ENCODE results near the gene CCHCR1.

Gene CCHCR1

DNA sequence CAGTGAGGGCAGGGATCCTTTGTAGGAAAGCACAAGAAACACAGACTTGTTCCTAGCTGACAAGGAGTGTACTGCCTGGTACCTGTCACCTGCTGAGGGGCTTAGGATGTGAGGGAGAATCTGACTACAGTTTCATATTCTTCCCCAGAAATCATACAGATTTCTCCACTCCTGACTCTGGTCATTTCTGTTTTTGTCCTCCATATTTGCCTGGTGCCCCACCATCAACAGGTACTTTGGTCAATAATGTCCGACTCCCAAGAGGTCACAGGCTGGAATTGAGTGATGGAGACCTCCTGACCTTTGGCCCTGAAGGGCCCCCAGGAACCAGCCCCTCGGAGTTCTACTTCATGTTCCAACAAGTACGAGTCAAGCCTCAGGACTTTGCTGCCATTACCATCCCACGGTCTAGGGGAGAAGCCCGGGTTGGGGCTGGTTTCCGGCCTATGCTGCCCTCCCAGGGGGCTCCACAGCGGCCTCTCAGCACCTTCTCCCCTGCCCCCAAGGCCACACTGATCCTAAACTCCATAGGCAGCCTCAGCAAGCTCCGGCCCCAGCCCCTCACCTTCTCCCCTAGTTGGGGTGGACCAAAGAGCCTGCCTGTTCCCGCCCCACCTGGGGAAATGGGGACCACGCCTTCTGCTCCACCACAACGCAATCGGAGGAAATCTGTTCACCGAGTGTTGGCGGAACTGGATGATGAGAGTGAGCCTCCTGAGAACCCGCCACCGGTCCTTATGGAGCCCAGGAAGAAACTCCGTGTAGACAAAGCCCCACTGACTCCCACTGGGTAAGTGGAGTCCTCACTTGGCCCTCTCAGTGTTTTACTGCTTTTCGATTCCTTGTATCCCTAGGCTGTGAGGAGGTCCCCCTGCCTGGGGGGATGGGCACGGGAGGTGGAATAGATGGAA is 3.9 kb upstream of the CCHCR1 start:
- no peak for DNase-seq (ENCODE audit: low read depth)

DNA sequence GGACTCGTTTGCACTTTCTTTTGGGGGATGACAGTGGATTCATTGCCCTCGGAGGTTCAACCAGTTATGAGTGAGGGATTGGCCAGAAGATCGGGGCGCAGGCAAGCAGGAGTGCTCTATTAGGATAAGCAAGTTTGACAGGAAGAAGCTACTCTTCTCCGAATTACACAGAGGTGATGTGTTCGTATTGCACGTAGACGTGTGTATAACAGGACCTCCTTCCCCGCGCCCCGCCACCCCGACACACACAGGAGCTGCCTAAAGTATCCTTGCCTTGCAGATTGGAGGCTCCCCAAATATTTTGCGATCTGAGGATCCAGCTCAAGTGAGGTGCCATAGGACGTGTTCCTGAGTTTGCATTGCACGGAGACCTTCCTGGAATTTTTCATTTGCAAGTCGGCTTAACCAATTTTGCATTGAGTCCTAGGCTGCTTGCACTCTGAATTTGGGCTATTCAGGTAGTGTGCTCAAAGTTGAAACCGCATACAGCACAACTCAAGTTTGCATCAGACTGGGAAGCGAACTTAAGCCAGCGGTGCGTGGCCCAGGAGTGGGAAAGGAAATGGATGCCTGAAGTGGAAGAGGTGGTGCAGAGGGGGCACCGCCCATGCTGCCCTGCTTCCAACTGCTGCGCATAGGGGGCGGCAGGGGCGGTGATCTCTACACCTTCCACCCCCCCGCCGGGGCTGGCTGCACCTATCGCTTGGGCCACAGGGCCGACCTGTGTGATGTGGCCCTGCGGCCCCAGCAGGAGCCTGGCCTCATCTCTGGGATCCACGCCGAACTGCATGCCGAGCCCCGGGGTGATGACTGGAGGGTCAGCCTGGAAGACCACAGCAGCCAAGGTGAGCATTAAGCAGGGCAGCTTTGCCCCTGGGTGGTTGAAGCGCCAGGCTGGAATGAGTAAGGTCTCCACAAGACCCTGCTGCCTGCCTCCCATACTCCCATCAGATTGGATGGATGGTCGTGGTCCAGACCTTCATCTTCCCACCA is 1.6 kb upstream of the CCHCR1 start:
- peak; percentile 16 for DNase-seq (ENCODE audit: low read depth)

DNA sequence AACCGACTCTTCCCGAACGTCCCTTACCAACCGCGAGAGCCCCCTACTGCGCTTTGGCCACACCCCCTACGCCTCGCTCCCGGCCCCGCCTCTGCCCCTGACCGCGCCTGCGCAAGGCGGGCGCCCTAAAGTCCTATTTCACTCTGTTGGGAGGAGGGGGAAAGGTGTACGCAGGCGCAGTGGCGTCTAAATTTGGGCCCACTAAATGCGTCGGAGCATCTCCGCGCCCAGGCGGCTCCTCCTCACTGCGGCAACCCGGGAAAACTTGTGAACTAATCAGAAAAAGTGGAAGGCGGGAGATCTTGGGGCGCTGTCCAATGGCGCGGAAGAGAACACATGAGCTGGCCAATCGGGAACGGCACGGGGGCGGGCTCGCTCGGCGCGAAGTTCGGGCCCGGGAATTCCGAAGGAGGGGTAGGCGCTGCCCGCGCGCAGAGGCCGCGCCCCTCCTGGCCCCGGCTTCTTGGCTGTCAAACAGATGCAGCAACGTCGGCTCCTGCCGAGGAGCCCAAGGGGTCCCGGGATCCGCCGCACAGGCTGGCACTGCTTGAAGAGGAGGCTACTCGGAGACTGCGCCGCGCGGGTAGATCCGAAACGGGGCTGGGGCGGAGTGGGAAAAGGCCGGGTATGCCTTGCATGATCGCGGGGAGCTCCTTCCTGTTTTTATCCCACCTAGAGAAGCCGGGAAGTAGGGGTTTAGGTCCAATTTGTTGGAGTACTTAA is 699 bp upstream of the CCHCR1 start, which contains the start of gene TCF19:
Gene TCF19 (plus strand): TSS at position 450 of the 723 bp plus-strand sequence. CDS start 881 bp downstream, outside the sequence.
- peak; percentile 99 for DNase-seq (ENCODE audit: low read depth)

GRCh38 chr6:31156641-31157040 is 961 bp downstream of the CCHCR1 start:
- DNase-seq (ENCODE audit: low read depth), result no peak

GRCh38 chr6:31154436-31154835 is 3.2 kb downstream of the CCHCR1 start:
- DNase-seq (ENCODE audit: low read depth), result no peak

DNA sequence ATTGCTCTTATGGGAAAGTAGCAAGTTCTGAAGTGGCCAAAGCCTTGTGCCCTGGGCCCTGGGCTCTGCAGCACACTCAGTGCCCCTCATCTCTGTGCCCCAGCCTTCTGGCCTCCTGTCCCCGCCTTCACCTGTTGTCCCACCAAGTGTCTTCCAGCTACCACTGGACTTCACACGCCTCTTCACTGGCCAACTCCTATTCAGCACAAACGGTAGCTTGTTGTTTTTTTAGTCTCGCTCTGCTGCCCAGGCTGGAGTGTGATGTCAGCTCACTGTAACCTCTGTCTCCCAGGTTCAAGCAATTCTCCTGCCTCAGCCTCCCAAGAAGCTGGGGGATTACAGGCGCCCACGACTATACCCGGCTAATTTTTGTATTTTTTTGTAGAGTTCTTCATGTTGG is 4.8 kb downstream of the CCHCR1 start:
- no peak for DNase-seq (ENCODE audit: low read depth)

GRCh38 chr6:31149827-31150447 is 7.7 kb downstream of the CCHCR1 start:
- DNase-seq (ENCODE audit: low read depth), result no peak

DNA sequence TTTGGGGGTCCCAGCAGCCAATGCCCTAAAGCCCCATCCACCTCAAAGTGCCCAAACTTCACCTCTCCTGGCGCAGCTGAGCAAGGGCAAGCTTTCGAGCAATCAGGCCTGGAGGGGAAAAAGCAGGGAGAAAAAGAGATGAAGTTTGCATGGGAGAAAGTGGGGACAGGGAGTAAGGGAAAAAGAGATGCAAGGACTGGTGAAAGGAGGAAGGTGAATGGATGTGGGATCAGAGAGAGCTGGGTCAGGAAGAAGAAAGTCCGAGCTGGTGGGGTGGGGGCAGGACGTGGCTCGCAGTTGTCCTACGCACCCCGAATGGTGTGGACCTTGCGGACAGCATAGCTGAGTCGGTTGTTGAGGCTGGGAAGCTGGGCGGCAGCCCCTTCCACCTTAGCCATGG is 12.2 kb downstream of the CCHCR1 start:
- no peak for DNase-seq (ENCODE audit: low read depth)

GRCh38 chr6:31144970-31145340 is 12.6 kb downstream of the CCHCR1 start:
- no peak for DNase-seq (ENCODE audit: low read depth)

GRCh38 chr6:31144296-31144969 is 13.2 kb downstream of the CCHCR1 start:
- DNase-seq (ENCODE audit: low read depth), result no peak

DNA sequence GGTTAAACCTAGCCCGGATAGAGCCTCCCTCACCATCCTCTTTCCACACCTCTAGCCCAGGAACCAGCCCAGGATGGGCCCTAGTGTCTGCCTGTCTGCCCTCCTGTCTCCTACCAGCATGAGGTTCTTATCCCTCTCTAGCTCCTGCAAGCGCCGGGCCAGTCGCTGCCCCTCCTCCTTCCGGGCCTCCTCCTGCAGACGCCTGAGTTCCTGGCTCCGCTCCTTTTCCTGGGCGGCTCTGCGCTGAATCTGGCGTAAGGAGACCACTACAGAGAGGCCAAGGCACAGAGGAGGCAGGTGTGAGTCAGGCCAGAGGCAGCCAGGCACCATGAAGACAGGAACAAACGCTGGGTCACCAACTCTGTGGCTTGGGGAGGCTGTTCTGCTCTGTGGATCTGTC is 14.5 kb downstream of the CCHCR1 start:
- no peak for DNase-seq (ENCODE audit: low read depth)

- no peak for DNase-seq (ENCODE audit: low read depth)
Observed at GRCh38 chr6:31142361-31142761, 15.2 kb downstream of the CCHCR1 start.

DNA sequence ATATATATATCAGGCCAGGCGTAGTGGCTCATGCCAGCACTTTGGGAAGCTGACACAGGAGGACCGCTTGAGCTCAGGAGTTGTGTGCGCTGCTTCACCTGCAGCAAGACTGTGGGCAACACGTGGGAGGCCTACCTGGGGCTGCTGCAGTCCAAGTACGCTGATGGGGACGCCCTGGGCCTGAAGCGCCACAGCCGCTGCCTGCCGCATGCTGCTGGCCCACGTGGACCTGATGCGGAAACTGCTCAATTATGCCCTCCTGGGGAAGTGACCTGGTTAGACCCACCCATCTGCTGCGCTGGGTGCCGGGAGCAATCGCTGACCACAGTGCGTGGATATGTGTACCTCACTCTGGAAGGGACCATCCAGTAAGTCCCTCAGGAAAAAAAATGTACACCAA is 17.0 kb downstream of the CCHCR1 start:
- DNase-seq (ENCODE audit: low read depth), result no peak

GRCh38 chr6:31139599-31139998 is 18.0 kb downstream of the CCHCR1 start:
- DNase-seq (ENCODE audit: low read depth), result no peak

GRCh38 chr6:31138982-31139381 is 18.6 kb downstream of the CCHCR1 start, which contains the start of gene PSORS1C2:
PSORS1C2 (minus strand) TSS chr6:31139066; CDS start chr6:31139026, 40 bp downstream.
- no peak for DNase-seq (ENCODE audit: low read depth)

GRCh38 chr6:31135710-31136109 is 21.9 kb downstream of the CCHCR1 start:
- no peak for DNase-seq (ENCODE audit: low read depth)

GRCh38 chr6:31132806-31133205 is 24.8 kb downstream of the CCHCR1 start:
- no peak for DNase-seq (ENCODE audit: low read depth)

DNA sequence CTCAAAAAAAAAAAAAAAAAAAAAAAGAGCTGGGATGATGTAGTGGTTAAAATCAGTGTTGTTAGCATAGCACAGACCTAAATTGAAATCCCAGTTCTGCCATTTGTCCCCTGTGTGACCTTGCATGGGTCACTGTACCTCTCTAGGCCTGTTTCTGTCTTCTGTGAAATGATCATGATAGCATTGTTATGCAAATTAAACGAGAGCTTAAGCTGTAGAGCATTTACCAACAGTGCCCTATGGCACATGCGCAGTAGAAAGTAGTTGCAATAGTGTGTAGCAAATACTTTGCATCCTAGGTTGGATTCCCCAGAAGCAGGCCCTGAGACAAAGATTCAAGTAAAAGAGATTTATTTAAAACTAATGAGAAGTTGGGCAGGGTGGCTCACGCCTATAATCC is 26.0 kb downstream of the CCHCR1 start:
- DNase-seq (ENCODE audit: low read depth), result no peak

DNA sequence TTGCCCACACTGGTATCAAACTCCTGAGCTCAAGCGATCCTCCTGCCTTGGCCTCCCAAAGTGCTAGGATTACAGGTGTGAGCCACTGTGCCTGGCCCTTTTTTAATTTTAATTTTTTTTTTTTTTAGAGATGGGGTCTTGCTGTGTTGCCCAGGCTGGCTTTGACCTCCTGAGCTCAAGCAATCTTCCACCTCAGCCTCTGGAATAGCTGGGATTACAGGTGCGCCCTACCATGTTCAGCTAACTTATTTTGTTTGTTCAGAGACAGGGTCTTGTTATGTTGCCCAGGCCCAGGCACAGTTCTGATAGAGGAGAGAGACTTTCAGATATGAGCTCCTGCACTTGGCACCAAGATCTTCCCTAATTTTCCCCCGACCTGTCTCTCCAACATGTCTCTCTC is 26.9 kb downstream of the CCHCR1 start:
- DNase-seq (ENCODE audit: low read depth), result no peak

DNA sequence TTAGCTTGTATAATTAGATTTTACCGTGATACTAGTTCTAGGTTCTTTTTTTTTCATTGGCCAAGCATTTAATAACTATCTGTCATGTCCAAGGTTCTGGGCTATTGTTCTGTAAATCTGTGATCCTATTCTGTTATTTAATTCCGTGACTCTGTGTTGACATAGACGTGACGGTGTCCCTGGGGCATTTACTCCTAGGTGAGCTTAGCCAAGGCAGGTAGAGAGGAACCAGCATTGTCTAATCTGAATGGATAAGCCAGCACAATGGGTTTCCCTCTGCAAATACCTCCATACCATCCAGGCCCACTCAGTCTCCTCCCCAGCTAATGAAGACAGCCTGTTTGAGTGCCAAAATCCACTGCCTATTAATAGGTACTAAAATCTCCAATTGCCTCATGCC is 28.5 kb downstream of the CCHCR1 start:
- DNase-seq (ENCODE audit: low read depth), result no peak
